ENCODE measurements around the gene ZNF516.

Gene ZNF516

GRCh38 chr18:76507830-76508385, 12.9 kb upstream of the ZNF516 start:
- no peaks in the 10 kb centered on the region for H3K9me2 ChIP-seq (ENCODE audit: low read depth, low read length)

GRCh38 chr18:76506974-76507764, 12.1 kb upstream of the ZNF516 start:
- Histone ChIP-seq H3K79me2 (ENCODE audit: insufficient read depth, low read length) (no peaks in the 10 kb centered on the region), H3F3A (ENCODE audit: insufficient read depth, low read length) (no peaks in the 10 kb centered on the region), H3K4me2 (ENCODE audit: low read length) (no peak overlapping the region), H3K9ac (ENCODE audit: low read length) (no peak overlapping the region), H3K9me3 (ENCODE audit: low read length) (no peaks in the 10 kb centered on the region), H3K36me3 (ENCODE audit: insufficient read depth, low read length) (no peaks in the 10 kb centered on the region), H3K27me3 (ENCODE audit: insufficient read depth, low read length) (no peaks in the 10 kb centered on the region), H3K9me2 (ENCODE audit: low read depth, low read length) (no peaks in the 10 kb centered on the region), H2AFZ (ENCODE audit: low read length) (no peak overlapping the region), H4K20me1 (ENCODE audit: insufficient read depth, low read length) (no peaks in the 10 kb centered on the region), H3K4me3 (ENCODE audit: low read depth, low read length, poor library complexity, severe bottlenecking) (no peak overlapping the region), H3K4me1 (ENCODE audit: insufficient read depth, low read length, severe bottlenecking) (no peaks in the 10 kb centered on the region), H3K27ac (ENCODE audit: low read depth, low read length, poor library complexity, severe bottlenecking) (no peak overlapping the region)
- TF ChIP-seq EZH2 (IDR thresholded peaks at IDR 0.05; ENCODE audit: borderline replicate concordance, low read length): no peak
- no peak for TF ChIP-seq CTCF (IDR thresholded peaks at IDR 0.05; ENCODE audit: low read length)

More at GRCh38 chr18:76507830-76508385, 12.9 kb upstream of the ZNF516 start:
- H2AFZ ChIP-seq (ENCODE audit: low read length): no peak overlapping the region
- no peak overlapping the region for H3K4me2 ChIP-seq (ENCODE audit: low read length)
- H3K27me3 ChIP-seq (ENCODE audit: insufficient read depth, low read length): no peaks in the 10 kb centered on the region
- H3K4me3 ChIP-seq (ENCODE audit: low read depth, low read length, poor library complexity, severe bottlenecking): no peak overlapping the region
- H3K36me3 ChIP-seq (ENCODE audit: insufficient read depth, low read length): no peaks in the 10 kb centered on the region
- TF ChIP-seq EZH2 (IDR thresholded peaks at IDR 0.05; ENCODE audit: borderline replicate concordance, low read length) (no peak), CTCF (IDR thresholded peaks at IDR 0.05; ENCODE audit: low read length) (no peak)
- H3K4me1 ChIP-seq (ENCODE audit: insufficient read depth, low read length, severe bottlenecking): no peaks in the 10 kb centered on the region
- H3K27ac ChIP-seq (ENCODE audit: low read depth, low read length, poor library complexity, severe bottlenecking): no peak overlapping the region
- H3K9me3 ChIP-seq (ENCODE audit: low read length): no peaks in the 10 kb centered on the region
- no peaks in the 10 kb centered on the region for H3K79me2 ChIP-seq (ENCODE audit: insufficient read depth, low read length)
- H4K20me1 ChIP-seq (ENCODE audit: insufficient read depth, low read length): no peaks in the 10 kb centered on the region
- no peaks in the 10 kb centered on the region for H3F3A ChIP-seq (ENCODE audit: insufficient read depth, low read length)
- no peak overlapping the region for H3K9ac ChIP-seq (ENCODE audit: low read length)

GRCh38 chr18:76506395-76506794, 11.4 kb upstream of the ZNF516 start:
- H3K9ac ChIP-seq (ENCODE audit: low read length): no peak overlapping the region
- H3K9me2 ChIP-seq (ENCODE audit: low read depth, low read length): no peaks in the 10 kb centered on the region
- H4K20me1 ChIP-seq (ENCODE audit: insufficient read depth, low read length): no peaks in the 10 kb centered on the region
- no peak overlapping the region for H3K4me2 ChIP-seq (ENCODE audit: low read length)
- no peaks in the 10 kb centered on the region for H3K27me3 ChIP-seq (ENCODE audit: insufficient read depth, low read length)
- no peak overlapping the region for H3K27ac ChIP-seq (ENCODE audit: low read depth, low read length, poor library complexity, severe bottlenecking)
- no peaks in the 10 kb centered on the region for H3K9me3 ChIP-seq (ENCODE audit: low read length)
- no peaks in the 10 kb centered on the region for H3K79me2 ChIP-seq (ENCODE audit: insufficient read depth, low read length)
- no peak overlapping the region for H2AFZ ChIP-seq (ENCODE audit: low read length)
- H3K36me3 ChIP-seq (ENCODE audit: insufficient read depth, low read length): no peaks in the 10 kb centered on the region
- TF ChIP-seq EZH2 (IDR thresholded peaks at IDR 0.05; ENCODE audit: borderline replicate concordance, low read length): no peak
- TF ChIP-seq CTCF (IDR thresholded peaks at IDR 0.05; ENCODE audit: low read length): no peak
- H3F3A ChIP-seq (ENCODE audit: insufficient read depth, low read length): no peaks in the 10 kb centered on the region
- H3K4me1 ChIP-seq (ENCODE audit: insufficient read depth, low read length, severe bottlenecking): no peaks in the 10 kb centered on the region
- no peak overlapping the region for H3K4me3 ChIP-seq (ENCODE audit: low read depth, low read length, poor library complexity, severe bottlenecking)

Data from OCI-LY1 (cell line).